Measurements from ENCODE around the gene GOLGA3. TPM values are rescaled to one million over a fixed set of nuclear protein-coding genes. Genes with fewer than 3 reads are reported as not detected.
"Not testable (repeated sequence)": the region's sequence is repeated elsewhere in the genome, so short reads cannot be mapped to it uniquely, and the experiment has no call there.

GOLGA3 gene
- total RNA-seq, 1 donor from 2014 or later, result 86.7 TPM

GRCh38 chr12:132779781-132780353, 48.8 kb downstream of the GOLGA3 start:
- no peaks in the 10 kb centered on the region for H3K9me3 Mint-ChIP-seq (ENCODE audit: unreplicated experiment)
- peaks cover 23% of the 10 kb centered on the region for H3K36me3 Mint-ChIP-seq (ENCODE audit: low read depth, unreplicated experiment)
- Histone ChIP-seq H3K9ac (ENCODE audit: low read length) (no peak overlapping the region), H2AFZ (ENCODE audit: low read depth, low read length) (no peak overlapping the region), H3K4me1 (ENCODE audit: insufficient read depth, low read length) (no peaks in the 10 kb centered on the region), H3K36me3 (ENCODE audit: insufficient read depth, low read length) (peaks cover 61% of the 10 kb centered on the region), H3K27me3 (ENCODE audit: insufficient read depth, low read length) (no peaks in the 10 kb centered on the region), H3K27ac (ENCODE audit: low read depth, low read length) (no peak overlapping the region), H3K9me3 (ENCODE audit: insufficient read depth, low read depth, low read length) (no peaks in the 10 kb centered on the region), H3K4me3 (ENCODE audit: insufficient read depth, low read depth, low read length) (no peak overlapping the region), H3K79me2 (ENCODE audit: insufficient read depth, low read length) (peaks cover 53% of the 10 kb centered on the region), H4K20me1 (ENCODE audit: insufficient read depth, low read length) (peaks cover 84% of the 10 kb centered on the region), H3K4me2 (ENCODE audit: low read length) (no peak overlapping the region)
- peaks cover 8% of the 10 kb centered on the region for H3K4me1 Mint-ChIP-seq (ENCODE audit: low read depth, unreplicated experiment)
- H3K27me3 Mint-ChIP-seq (ENCODE audit: low read depth, unreplicated experiment), result no peaks in the 10 kb centered on the region
- no peak overlapping the region for H3K4me3 Mint-ChIP-seq (ENCODE audit: unreplicated experiment)
- FAIRE-seq (no peak), DNase-seq (ENCODE audit: low read depth) (no peak)
- no peak overlapping the region for H3K27ac Mint-ChIP-seq (ENCODE audit: unreplicated experiment)
- TF ChIP-seq CTCF (IDR thresholded peaks at IDR 0.05; ENCODE audit: insufficient read depth, low read depth, low read length) (no peak), EZH2 (IDR thresholded peaks at IDR 0.05; ENCODE audit: insufficient read depth, low read length) (no peak)

- H3K27me3 ChIP-seq (ENCODE audit: insufficient read depth, low read length), result no peaks in the 10 kb centered on the region
- no peak overlapping the region for H3K27ac ChIP-seq (ENCODE audit: low read depth, low read length)
- Mint-ChIP-seq H3K27me3 (ENCODE audit: low read depth, unreplicated experiment) (no peaks in the 10 kb centered on the region), H3K4me3 (ENCODE audit: unreplicated experiment) (no peak overlapping the region), H3K36me3 (ENCODE audit: low read depth, unreplicated experiment) (peaks cover 15% of the 10 kb centered on the region), H3K9me3 (ENCODE audit: unreplicated experiment) (no peaks in the 10 kb centered on the region), H3K4me1 (ENCODE audit: low read depth, unreplicated experiment) (no peaks in the 10 kb centered on the region), H3K27ac (ENCODE audit: unreplicated experiment) (no peak overlapping the region)
- TF ChIP-seq EZH2 (IDR thresholded peaks at IDR 0.05; ENCODE audit: insufficient read depth, low read length), result no peak
- no peak for TF ChIP-seq CTCF (IDR thresholded peaks at IDR 0.05; ENCODE audit: insufficient read depth, low read depth, low read length)
- no peaks in the 10 kb centered on the region for H3K9me3 ChIP-seq (ENCODE audit: insufficient read depth, low read depth, low read length)
- H3K4me1 ChIP-seq (ENCODE audit: insufficient read depth, low read length), result no peaks in the 10 kb centered on the region
- no peak overlapping the region for H3K4me2 ChIP-seq (ENCODE audit: low read length)
- peaks cover 47% of the 10 kb centered on the region for H3K79me2 ChIP-seq (ENCODE audit: insufficient read depth, low read length)
- no peak for FAIRE-seq
- no peak overlapping the region for H2AFZ ChIP-seq (ENCODE audit: low read depth, low read length)
- DNase-seq (ENCODE audit: low read depth), result no peak
- no peak overlapping the region for H3K9ac ChIP-seq (ENCODE audit: low read length)
- H3K4me3 ChIP-seq (ENCODE audit: insufficient read depth, low read depth, low read length), result no peak overlapping the region
- peaks cover 82% of the 10 kb centered on the region for H4K20me1 ChIP-seq (ENCODE audit: insufficient read depth, low read length)
- peaks cover 65% of the 10 kb centered on the region for H3K36me3 ChIP-seq (ENCODE audit: insufficient read depth, low read length)
These were observed 51.1 kb downstream of the GOLGA3 start for GRCh38 chr12:132777614-132778013.

- Histone ChIP-seq H3K4me3 (ENCODE audit: insufficient read depth, low read depth, low read length) (no peak overlapping the region), H3K9ac (ENCODE audit: low read length) (no peak overlapping the region), H3K9me3 (ENCODE audit: insufficient read depth, low read depth, low read length) (no peaks in the 10 kb centered on the region), H3K27ac (ENCODE audit: low read depth, low read length) (no peak overlapping the region), H2AFZ (ENCODE audit: low read depth, low read length) (no peak overlapping the region), H3K27me3 (ENCODE audit: insufficient read depth, low read length) (no peaks in the 10 kb centered on the region), H4K20me1 (ENCODE audit: insufficient read depth, low read length) (peaks cover 77% of the 10 kb centered on the region), H3K36me3 (ENCODE audit: insufficient read depth, low read length) (peaks cover 64% of the 10 kb centered on the region), H3K79me2 (ENCODE audit: insufficient read depth, low read length) (peaks cover 45% of the 10 kb centered on the region), H3K4me2 (ENCODE audit: low read length) (no peak overlapping the region), H3K4me1 (ENCODE audit: insufficient read depth, low read length) (no peaks in the 10 kb centered on the region)
- no peak for TF ChIP-seq EZH2 (IDR thresholded peaks at IDR 0.05; ENCODE audit: insufficient read depth, low read length)
- no peak for TF ChIP-seq CTCF (IDR thresholded peaks at IDR 0.05; ENCODE audit: insufficient read depth, low read depth, low read length)
- H3K9me3 Mint-ChIP-seq (ENCODE audit: unreplicated experiment), result no peaks in the 10 kb centered on the region
- H3K4me1 Mint-ChIP-seq (ENCODE audit: low read depth, unreplicated experiment), result no peaks in the 10 kb centered on the region
- H3K4me3 Mint-ChIP-seq (ENCODE audit: unreplicated experiment), result no peak overlapping the region
- FAIRE-seq (no peak), DNase-seq (ENCODE audit: low read depth) (peak; percentile 26)
- peaks cover 12% of the 10 kb centered on the region for H3K36me3 Mint-ChIP-seq (ENCODE audit: low read depth, unreplicated experiment)
- no peaks in the 10 kb centered on the region for H3K27me3 Mint-ChIP-seq (ENCODE audit: low read depth, unreplicated experiment)
- no peak overlapping the region for H3K27ac Mint-ChIP-seq (ENCODE audit: unreplicated experiment)
These were observed 51.7 kb downstream of the GOLGA3 start for GRCh38 chr12:132776816-132777568.

GRCh38 chr12:132776230-132776625, 52.4 kb downstream of the GOLGA3 start:
- not testable (repeated sequence) for H3K4me1 ChIP-seq (ENCODE audit: insufficient read depth, low read length); H3K9me3 Mint-ChIP-seq (ENCODE audit: unreplicated experiment); H3K9me3 ChIP-seq (ENCODE audit: insufficient read depth, low read depth, low read length); H2AFZ ChIP-seq (ENCODE audit: low read depth, low read length); H3K27me3 ChIP-seq (ENCODE audit: insufficient read depth, low read length); H3K4me3 ChIP-seq (ENCODE audit: insufficient read depth, low read depth, low read length); H3K27ac Mint-ChIP-seq (ENCODE audit: unreplicated experiment); DNase-seq (ENCODE audit: low read depth); H3K27me3 Mint-ChIP-seq (ENCODE audit: low read depth, unreplicated experiment); H3K36me3 Mint-ChIP-seq (ENCODE audit: low read depth, unreplicated experiment); FAIRE-seq; H3K4me1 Mint-ChIP-seq (ENCODE audit: low read depth, unreplicated experiment); H3K4me2 ChIP-seq (ENCODE audit: low read length); H3K9ac ChIP-seq (ENCODE audit: low read length); H3K27ac ChIP-seq (ENCODE audit: low read depth, low read length); H3K4me3 Mint-ChIP-seq (ENCODE audit: unreplicated experiment)
- Histone ChIP-seq H4K20me1 (ENCODE audit: insufficient read depth, low read length) (peaks cover 77% of the 10 kb centered on the region), H3K36me3 (ENCODE audit: insufficient read depth, low read length) (peaks cover 63% of the 10 kb centered on the region), H3K79me2 (ENCODE audit: insufficient read depth, low read length) (peaks cover 38% of the 10 kb centered on the region)
